Measurements from ENCODE around the gene BMF. TPM values are rescaled to one million over a fixed set of nuclear protein-coding genes. Genes with fewer than 3 reads are reported as not detected.

BMF gene
- polyA plus RNA-seq, 3 donors: 5.6 to 59.6 (median 6.5) TPM

DNA sequence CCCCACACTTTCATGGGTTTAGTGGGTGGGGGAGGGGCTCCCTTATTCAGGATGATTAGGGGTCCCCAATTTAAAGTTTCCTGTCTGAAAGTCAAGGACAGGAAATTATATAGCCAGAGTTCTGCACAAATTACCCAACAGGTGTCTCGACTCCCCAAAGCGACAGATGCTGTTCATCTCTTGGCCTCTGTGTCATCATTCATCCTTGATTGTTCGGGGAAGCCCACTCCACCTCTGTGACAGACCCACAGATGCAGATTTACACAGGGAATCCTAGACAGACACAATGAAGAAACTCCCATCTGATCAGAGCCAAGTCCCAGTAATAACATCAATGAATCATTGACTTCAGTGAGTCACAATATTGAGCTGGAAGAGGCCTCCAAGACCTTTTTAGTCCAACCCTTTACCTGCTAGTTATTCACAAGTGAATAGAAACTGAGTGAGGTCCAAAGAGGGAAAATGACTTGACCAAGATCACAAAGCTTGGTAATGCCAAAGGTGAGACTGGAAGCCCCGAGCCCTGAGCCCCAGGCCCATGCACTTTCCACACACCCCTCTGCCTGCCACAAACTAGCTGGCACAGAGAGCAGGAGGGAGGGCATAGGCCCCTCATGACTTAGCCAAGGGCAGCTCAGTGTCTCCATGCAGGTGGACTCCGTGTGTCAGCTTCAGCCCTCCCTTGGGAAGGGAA, 61.8 kb downstream of the BMF start:
- Mint-ChIP-seq H3K4me1 (peaks cover 57% of the 10 kb centered on the region), H3K27ac (peak overlapping the region; percentile 93 to 98 (median 97)), H3K4me3 (no peak overlapping the region), H3K9me3 (peaks cover 0 to 4% (median 0%) of the 10 kb centered on the region in 7 donors), H3K36me3 (peaks cover 0 to 2% of the 10 kb centered on the region in 2 donors), H3K27me3 (ENCODE audit: low read depth in 3 of 3) (no peaks in the 10 kb centered on the region)
- H3K4me1 ChIP-seq (ENCODE audit: control insufficient read depth in 1 of 2, insufficient read depth in 2 of 2, low read length in 2 of 2): peaks cover 48 to 57% of the 10 kb centered on the region in 2 donors
- peak overlapping the region; percentile 76 for H3K9ac ChIP-seq (ENCODE audit: insufficient read depth, low read length, poor library complexity, severe bottlenecking)
- peak overlapping the region; percentile 85 to 97 for H3K27ac ChIP-seq (ENCODE audit: low read depth in 1 of 2, low read length in 2 of 2)
- H3K9me3 ChIP-seq (replicated peaks in 1 of 2; ENCODE audit: control insufficient read depth in 1 of 2, insufficient read depth in 1 of 2, low read length in 2 of 2): no peaks in the 10 kb centered on the region
- no peaks in the 10 kb centered on the region for H4K20me1 ChIP-seq (ENCODE audit: insufficient read depth, low read length)
- intact Hi-C loops (cut with micrococcal nuclease): loop anchor here (2.0 to 10.0 kb wide), 6 partner anchors 35 to 262 kb away; partner anchors contain the start of genes BMF (in 1 of the 2), BUB1B (in 1 of the 2) and FSIP1 (in 1 of the 2)
- no peaks in the 10 kb centered on the region for H3K36me3 ChIP-seq (replicated peaks in 1 of 2; ENCODE audit: control insufficient read depth in 1 of 2, insufficient read depth in 2 of 2, low read length in 2 of 2)
- H3K79me2 ChIP-seq (ENCODE audit: insufficient read depth, low read length): no peaks in the 10 kb centered on the region
- peak overlapping the region in 1 of 3 experiments; percentile 32 for H3K4me3 ChIP-seq (replicated peaks in 1 of 3; ENCODE audit: low read depth in 2 of 3, low read length in 3 of 3)
- WGBS (ENCODE audit: insufficient coverage): 100% methylated on average over 2 of the region's 5 CpGs
- peak; percentile 71 to 89 (median 84) for DNase-seq
- H2AFZ ChIP-seq (ENCODE audit: insufficient read depth, low read depth, low read length, poor library complexity, severe bottlenecking): peak overlapping the region; percentile 60
- peak overlapping the region; percentile 45 for H3K4me2 ChIP-seq (replicated peaks; ENCODE audit: extremely low read depth, low read length, poor library complexity, severe bottlenecking)
- TF ChIP-seq CTCF (IDR thresholded peaks at IDR 0.05): no peak
- no peaks in the 10 kb centered on the region for H3K27me3 ChIP-seq (ENCODE audit: control insufficient read depth in 2 of 2, insufficient read depth in 2 of 2, low read length in 2 of 2)

DNA sequence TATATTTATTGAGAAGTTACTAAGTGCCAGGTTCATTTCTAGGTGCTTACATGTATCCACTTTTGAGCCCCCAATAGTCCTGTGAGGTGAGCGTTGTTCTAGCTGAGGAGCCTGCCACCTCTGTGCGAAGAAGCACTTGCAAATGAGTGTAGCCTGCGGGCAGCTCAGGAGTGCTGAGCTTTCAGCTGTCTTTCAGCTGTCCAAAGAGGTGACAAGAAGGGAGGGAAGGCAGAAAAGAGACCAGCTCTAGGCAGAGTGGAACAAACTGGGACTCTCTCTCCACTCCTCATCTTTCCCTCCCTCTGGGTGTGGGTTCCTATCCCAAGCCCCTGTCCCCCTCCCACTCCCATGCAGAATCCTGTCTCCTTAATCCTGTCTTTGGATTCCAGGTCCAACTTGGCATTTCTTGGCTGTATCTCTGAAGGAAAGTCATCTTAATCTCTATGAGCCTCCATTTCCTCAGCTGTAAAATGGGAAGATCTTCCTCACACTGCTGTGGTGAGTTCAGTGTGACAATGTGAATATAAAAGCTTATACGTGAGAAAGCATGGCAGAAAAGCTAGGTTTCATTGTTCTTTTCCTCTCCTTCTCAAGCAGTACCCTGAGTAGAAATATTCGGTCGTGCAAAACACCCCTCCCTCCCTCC, 63.0 kb downstream of the BMF start:
- Histone ChIP-seq H3K9ac (ENCODE audit: insufficient read depth, low read length, poor library complexity, severe bottlenecking) (no peak overlapping the region), H3K27me3 (ENCODE audit: control insufficient read depth in 2 of 2, insufficient read depth in 2 of 2, low read length in 2 of 2) (no peaks in the 10 kb centered on the region), H3K4me1 (ENCODE audit: control insufficient read depth in 1 of 2, insufficient read depth in 2 of 2, low read length in 2 of 2) (peaks cover 48 to 57% of the 10 kb centered on the region in 2 donors), H3K4me2 (replicated peaks; ENCODE audit: extremely low read depth, low read length, poor library complexity, severe bottlenecking) (peak overlapping the region; percentile 54), H3K36me3 (replicated peaks in 1 of 2; ENCODE audit: control insufficient read depth in 1 of 2, insufficient read depth in 2 of 2, low read length in 2 of 2) (no peaks in the 10 kb centered on the region), H3K27ac (ENCODE audit: low read depth in 1 of 2, low read length in 2 of 2) (peak overlapping the region; percentile 19 to 97), H2AFZ (ENCODE audit: insufficient read depth, low read depth, low read length, poor library complexity, severe bottlenecking) (no peak overlapping the region), H4K20me1 (ENCODE audit: insufficient read depth, low read length) (no peaks in the 10 kb centered on the region), H3K4me3 (replicated peaks in 1 of 3; ENCODE audit: low read depth in 2 of 3, low read length in 3 of 3) (peak overlapping the region in 1 of 3 experiments; percentile 39), H3K9me3 (replicated peaks in 1 of 2; ENCODE audit: control insufficient read depth in 1 of 2, insufficient read depth in 1 of 2, low read length in 2 of 2) (no peaks in the 10 kb centered on the region), H3K79me2 (ENCODE audit: insufficient read depth, low read length) (peaks cover under 1% of the 10 kb centered on the region)
- Mint-ChIP-seq H3K27me3 (ENCODE audit: low read depth in 3 of 3) (no peaks in the 10 kb centered on the region), H3K4me1 (peaks cover 57% of the 10 kb centered on the region), H3K9me3 (peaks cover 0 to 4% (median 0%) of the 10 kb centered on the region in 7 donors), H3K36me3 (peaks cover 0 to 2% of the 10 kb centered on the region in 2 donors), H3K4me3 (no peak overlapping the region), H3K27ac (peak overlapping the region in 6 of 7 donors; percentile 28 to 95 (median 78))
- DNase-seq: no peak
- intact Hi-C loops (cut with micrococcal nuclease): loop anchor here (2.0 to 10.0 kb wide), 7 partner anchors 37 to 261 kb away; partner anchors contain the start of genes BMF (in 2 of the 2), BUB1B (in 1 of the 2) and FSIP1 (in 1 of the 2)
- TF ChIP-seq CTCF (IDR thresholded peaks at IDR 0.05): no peak
- no CpG with 5 or more reads among the region's 6 CpGs for WGBS (ENCODE audit: insufficient coverage)

Data from CD14-positive monocyte (primary cell).